ENCODE data around the gene MSL3B.

- no peak for TF ChIP-seq POLR2A (IDR thresholded peaks at IDR 0.05; ENCODE audit: low read depth, low read length)
- TF ChIP-seq POLR2AphosphoS5 (IDR thresholded peaks at IDR 0.05; ENCODE audit: low read depth, low read length) = no peak
- no peak for TF ChIP-seq TAF1 (IDR thresholded peaks at IDR 0.05; ENCODE audit: low read depth, low read length)
- no peak for TF ChIP-seq PAX5 (IDR thresholded peaks at IDR 0.05; ENCODE audit: insufficient read depth, low read length, severe bottlenecking)
- no peak for TF ChIP-seq SPI1 (IDR thresholded peaks at IDR 0.05; ENCODE audit: low read depth, low read length)
Measured at GRCh38 chr2:233816771-233817170, 51.4 kb downstream of the MSL3B start.

Data from GM12891 (cell line).